HG02642 (cell line): Measurements from ENCODE around the gene NCEH1.
"Not testable (repeated sequence)": the region's sequence is repeated elsewhere in the genome, so short reads cannot be mapped to it uniquely, and the experiment has no call there.

ENCODE experiments used
- ATAC-seq: cut with Tn5 transposase; IDR thresholded peaks from one replicate; pipeline ENCODE4 v1.9.1; 2021; ENCODE audit warnings: mild to moderate bottlenecking; ENCODE audit not compliant: unreplicated experiment, poor library complexity

The NCEH1 gene

DNA sequence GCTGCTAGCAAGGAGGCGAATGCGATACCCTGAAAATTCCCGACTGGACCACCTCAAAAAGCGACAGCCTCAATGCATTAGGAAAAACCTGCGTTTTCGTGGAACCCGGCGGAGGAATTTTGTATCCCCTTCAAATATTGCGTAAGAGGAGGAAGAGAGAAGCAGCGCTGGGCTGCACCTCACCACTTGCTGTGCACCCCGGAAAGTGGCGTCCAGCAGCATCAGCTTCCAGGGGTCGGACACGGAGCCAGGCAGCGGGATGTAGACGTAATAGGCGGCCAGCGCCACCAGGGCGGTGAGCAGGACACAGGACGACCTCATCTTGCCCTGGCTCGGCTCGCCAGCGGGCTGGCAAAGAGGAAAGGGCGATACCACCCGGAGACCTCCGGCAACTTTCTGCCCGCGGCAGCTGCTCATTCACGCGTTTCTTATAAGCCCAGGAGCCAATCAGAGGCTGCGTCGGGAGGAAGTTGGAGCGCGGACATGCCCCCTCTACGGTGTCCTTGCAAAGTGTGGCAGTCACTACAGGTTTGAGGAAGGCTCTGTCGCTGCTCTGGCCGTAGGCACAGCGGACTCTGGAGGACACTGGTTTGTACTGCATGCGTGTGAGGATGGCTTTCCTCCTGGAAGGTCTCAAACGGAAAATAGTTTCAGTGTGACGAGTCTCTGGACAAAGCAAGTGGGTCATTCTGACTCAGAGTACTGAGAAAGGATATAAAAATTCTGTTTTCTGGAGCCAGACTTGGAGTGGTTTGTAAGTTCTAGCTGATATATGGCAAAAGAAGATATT is at the start of gene NCEH1:
Gene NCEH1 (minus strand): TSS at position 404 of the 790 bp plus-strand sequence. CDS start 83 bp downstream, at position 321.
- peak; percentile 100 for ATAC-seq

- not testable (repeated sequence) for ATAC-seq
These were observed 49.5 kb upstream of the NCEH1 start for GRCh38 chr3:172760416-172760815.

DNA sequence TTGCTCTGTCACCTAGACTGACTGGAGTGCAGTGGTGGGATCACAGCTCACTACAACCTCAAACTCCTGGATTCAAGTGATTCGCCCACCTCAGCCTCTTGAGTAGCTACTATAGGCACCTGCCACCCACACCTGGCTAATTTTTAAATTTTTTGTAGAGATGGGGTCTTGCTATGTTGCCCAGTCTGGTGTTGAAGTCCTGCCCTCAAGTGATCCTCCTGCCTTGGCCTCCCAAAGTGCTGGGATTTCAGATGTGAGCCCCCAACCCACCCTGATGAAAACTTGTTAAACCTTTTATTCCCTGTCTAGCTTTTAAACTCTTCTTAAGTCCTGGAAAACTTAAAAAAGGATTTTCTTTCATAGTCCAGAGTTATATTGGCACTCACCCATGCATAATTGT is 42.3 kb upstream of the NCEH1 start:
- ATAC-seq, result no peak

DNA sequence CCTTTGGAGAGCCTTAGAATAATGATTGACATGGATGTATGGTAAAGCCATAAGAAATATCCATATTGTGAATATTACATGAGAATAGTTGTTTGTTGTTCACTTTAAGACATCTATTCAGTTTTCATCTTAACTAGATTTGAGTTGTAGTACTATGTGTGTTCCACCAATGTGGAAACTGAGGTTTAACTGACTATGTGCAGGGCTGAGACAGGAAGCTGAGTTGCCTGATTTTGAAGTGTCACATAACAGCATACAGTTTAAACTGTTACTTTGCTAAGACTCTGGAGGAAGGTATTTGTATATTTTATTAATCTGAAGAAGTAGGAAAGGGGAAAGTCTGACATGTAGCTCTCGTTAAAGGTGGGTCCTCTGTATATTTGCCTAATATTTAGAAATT is 41.8 kb upstream of the NCEH1 start:
- no peak for ATAC-seq

- ATAC-seq, result peak; percentile 17
These were observed 40.4 kb upstream of the NCEH1 start for GRCh38 chr3:172751175-172751704.

DNA sequence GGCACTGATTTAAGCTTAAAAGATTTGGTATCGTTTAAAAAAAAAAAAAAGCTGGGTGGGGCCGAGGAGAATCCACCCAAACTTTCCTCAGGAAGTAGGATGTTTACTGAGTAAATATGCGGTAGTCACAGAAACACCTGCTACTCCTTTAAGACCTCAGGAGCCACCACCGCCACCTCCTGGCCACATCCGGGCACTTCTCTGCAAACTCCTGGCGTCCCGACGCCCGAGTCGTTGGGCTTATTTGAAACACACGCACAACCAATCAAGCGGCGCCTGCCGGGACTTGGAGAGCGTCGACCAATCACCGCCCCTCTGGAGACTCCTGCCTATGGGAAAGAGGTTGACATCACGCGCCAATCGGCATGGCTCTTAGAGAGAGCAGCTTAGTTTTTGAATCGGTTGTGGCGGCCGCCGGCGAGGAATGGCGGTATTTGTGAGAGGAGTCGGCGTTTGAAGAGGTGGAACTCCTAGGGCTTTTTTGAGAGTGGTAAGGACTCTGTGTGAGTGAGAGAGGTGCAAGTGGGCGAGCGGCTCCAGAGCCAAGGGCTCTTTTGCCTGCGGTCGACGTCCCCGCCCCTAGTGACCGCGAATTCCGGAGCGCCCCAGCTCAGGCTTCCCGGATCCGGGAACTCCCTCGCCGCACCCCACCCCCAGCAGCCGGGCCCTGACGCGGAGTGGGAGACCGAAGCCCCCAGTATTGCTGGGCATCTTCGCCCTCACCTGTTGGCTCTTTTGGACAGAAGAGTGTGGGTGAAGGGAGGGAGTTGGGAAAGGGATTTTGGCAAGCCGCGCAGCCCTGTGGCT is 39.7 kb upstream of the NCEH1 start, which contains the start of gene ECT2:
Gene ECT2 (plus strand): TSS at position 359 of the 807 bp plus-strand sequence. CDS start 3,805 bp downstream, outside the sequence.
- peak; percentile 98 for ATAC-seq

DNA sequence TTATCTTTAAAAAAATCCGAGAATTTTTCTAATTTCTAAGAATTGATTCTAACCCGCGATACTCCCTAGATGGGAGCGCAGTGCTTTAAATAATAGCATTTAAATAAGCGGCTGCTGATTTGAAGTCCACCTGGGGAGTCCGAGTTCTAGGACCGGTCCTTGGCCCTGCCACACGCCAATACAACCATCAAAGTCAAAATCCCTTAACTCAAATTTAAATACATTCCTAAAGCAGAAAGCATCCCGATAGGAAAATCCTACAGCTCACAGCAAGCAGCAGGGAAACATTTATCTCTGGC is 39.2 kb upstream of the NCEH1 start:
- ATAC-seq, result peak; percentile 0

DNA sequence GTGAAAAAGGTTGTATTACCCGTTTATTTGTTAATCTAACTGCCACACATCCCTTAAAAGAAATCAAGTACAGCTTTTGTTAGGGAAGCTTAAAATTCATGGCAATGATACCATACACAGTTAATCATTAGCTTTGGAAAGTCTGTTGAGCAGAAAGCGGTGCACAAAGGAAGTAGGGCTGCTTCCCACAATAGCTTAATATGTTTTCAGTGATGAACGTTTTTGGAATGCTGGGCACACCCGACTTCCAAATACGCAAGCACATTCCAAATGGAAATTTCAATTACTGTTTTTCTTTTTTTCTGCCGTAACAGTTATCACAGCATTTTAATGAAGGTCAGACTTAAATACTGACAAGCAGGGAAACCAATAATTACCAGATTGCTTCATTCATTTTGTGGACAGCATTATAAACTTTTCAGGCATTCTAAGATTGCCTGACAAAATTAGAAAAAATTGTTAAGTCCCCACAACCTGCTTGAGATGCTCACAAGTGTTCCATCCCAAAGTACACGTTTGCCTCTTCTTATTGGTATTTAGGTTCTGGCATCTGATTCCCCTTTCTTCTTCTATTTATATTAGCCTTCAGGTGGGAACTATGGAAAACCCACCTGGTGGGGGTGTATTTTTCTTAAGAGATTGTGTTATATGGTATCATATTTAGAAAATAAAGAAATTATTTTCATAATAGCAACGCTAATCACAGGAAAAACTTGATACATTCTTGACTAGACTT is 38.5 kb upstream of the NCEH1 start:
- ATAC-seq, result no peak

- ATAC-seq, result no peak
These were observed 35.6 kb upstream of the NCEH1 start for GRCh38 chr3:172746475-172746874.

DNA sequence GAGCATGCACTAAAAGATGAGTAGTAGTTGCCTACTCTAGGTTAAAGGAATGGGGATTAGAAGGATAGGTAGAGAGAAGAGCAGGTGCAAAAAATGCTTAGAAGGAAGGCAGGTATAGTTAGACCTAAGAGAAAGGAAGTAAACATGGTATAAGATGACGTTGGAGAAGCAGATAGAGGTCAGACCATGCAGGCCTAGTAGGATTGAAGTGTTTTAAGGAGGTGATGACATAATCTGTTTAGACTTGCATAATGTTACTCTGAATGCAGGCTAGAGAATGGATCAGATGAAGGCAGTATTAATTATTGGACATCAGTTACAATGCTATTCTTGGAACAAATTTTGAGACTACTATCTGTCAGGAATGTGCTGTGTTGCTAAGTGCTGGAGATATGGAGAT is 28.6 kb upstream of the NCEH1 start:
- ATAC-seq, result no peak

DNA sequence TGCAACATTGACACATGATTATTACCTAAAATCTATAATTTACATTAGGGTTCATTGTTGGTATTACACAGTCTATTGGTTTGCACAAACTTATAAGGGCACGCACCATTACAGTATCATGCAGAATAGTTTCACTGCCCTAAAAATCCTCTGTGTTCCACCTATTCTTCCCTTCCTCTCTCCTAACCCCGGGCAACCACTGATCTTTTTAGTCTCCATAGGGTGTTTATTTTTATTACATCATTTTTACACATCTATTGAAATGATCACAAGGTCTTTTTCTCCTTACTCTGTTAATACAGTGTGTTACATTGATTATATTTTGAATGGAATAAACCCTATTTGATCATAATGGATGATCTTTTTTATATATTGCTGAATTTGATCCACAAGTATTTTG is 24.1 kb upstream of the NCEH1 start:
- no peak for ATAC-seq

DNA sequence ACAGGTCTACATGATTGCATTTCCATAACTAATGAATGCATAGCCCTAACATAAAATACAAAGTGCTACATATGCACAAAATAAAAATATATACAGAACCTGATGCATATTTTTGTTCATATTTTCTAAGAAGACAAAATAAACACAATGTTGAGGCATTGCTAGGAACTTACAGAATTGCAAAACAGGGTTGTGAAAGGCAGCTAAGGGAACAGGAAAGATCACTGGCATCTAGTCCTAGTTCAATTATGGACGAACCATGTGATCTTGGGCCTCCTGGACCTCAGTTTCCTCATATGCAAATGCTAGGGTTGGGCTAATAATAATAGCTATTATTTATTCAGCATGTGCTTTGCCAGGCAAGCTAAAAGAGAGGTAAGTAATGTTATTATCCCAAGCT is 15.5 kb upstream of the NCEH1 start:
- ATAC-seq, result no peak

GRCh38 chr3:172722536-172723040 is 11.7 kb upstream of the NCEH1 start:
- ATAC-seq, result not testable (repeated sequence)

GRCh38 chr3:172717493-172718088 is 6.7 kb upstream of the NCEH1 start:
- no peak for ATAC-seq

- ATAC-seq, result no peak
These were observed 5.6 kb upstream of the NCEH1 start for GRCh38 chr3:172716476-172716875.

GRCh38 chr3:172713316-172713715 is 2.4 kb upstream of the NCEH1 start:
- no peak for ATAC-seq

GRCh38 chr3:172711454-172711795 is 558 bp upstream of the NCEH1 start:
- no peak for ATAC-seq

GRCh38 chr3:172709774-172710663 is 848 bp downstream of the NCEH1 start:
- ATAC-seq, result peak; percentile 0
